Testis (tissue), 2 donors: ENCODE results near the gene GDPD5.

Source experiments
- CTCF ChIP-seq, 3 experiments: fragments of 450-650 bp in 2 of 3; fragments of 200-600 bp in 1 of 3; sonication (generic) in 1 of 3; IDR thresholded peaks; one replicate each; pipeline ENCODE4 v1.5.1; 2016 to 2019; ENCODE audit warnings: antibody characterized with exemption in 3 of 3, mild to moderate bottlenecking in 2 of 3, moderate library complexity in 1 of 3
- POLR2A ChIP-seq: fragments of 450-650 bp; IDR thresholded peaks from one replicate; pipeline ENCODE4 v1.6.1; 2017; ENCODE audit warnings: antibody characterized with exemption, mild to moderate bottlenecking, moderate library complexity

- TF ChIP-seq CTCF (IDR thresholded peaks at IDR 0.05) (no peak), POLR2A (no peak)
These were observed 83.4 kb downstream of the GDPD5 start for GRCh38 chr11:75442161-75442885.
